A549 (cell line): ENCODE data around the gene BIRC7. TPM values are rescaled to one million over a fixed set of nuclear protein-coding genes. Genes with fewer than 3 reads are reported as not detected.

Source experiments
- CEBPB ChIP-seq, 2 experiments: fragments of >200 bp in 1 of 2; sonication (Bioruptor Twin) in 1 of 2; formaldehyde crosslinking in 1 of 2; IDR thresholded peaks; 2 replicates each; pipeline ENCODE4 v1.6.1; 2012 to 2016
- CHD2 ChIP-seq: fragments of 150-350 bp; IDR thresholded peaks from 2 replicates; pipeline ENCODE4 v1.6.1; 2014; ENCODE audit warnings: low read length; ENCODE audit not compliant: partially characterized antibody
- CHD4 ChIP-seq: fragments of 200-600 bp; sonication (generic); IDR thresholded peaks from 2 replicates; pipeline ENCODE4 v1.6.1; 2016; ENCODE audit warnings: antibody characterized with exemption, mild to moderate bottlenecking, borderline replicate concordance
- E2F6 ChIP-seq: IDR thresholded peaks from 2 replicates; pipeline ENCODE4 v1.6.1; 2012; ENCODE audit warnings: low read depth, borderline replicate concordance
- EHF ChIP-seq: fragments of 250-450 bp; sonication (Bioruptor Pico); IDR thresholded peaks from 2 replicates; pipeline ENCODE4 v1.5.0; 2020; ENCODE audit warnings: mild to moderate bottlenecking
- EHMT2 ChIP-seq: fragments of 200-600 bp; sonication (generic); IDR thresholded peaks from 2 replicates; pipeline ENCODE4 v1.6.1; 2016; ENCODE audit warnings: antibody characterized with exemption, low read depth, mild to moderate bottlenecking, moderate library complexity
- ELK1 ChIP-seq: fragments of 150-350 bp; IDR thresholded peaks from 2 replicates; pipeline ENCODE4 v1.6.1; 2014; ENCODE audit warnings: low read depth, mild to moderate bottlenecking, low read length
- ESRRA ChIP-seq: fragments of 150-350 bp; IDR thresholded peaks from 2 replicates; pipeline ENCODE4 v1.6.1; 2014; ENCODE audit warnings: mild to moderate bottlenecking, low read length, borderline replicate concordance
- FOXS1 ChIP-seq: fragments of 250-450 bp; sonication (Bioruptor Pico); IDR thresholded peaks from 2 replicates; pipeline ENCODE4 v1.5.0; 2020; ENCODE audit warnings: mild to moderate bottlenecking, moderate library complexity
- HDAC2 ChIP-seq: fragments of 200-600 bp; sonication (generic); IDR thresholded peaks from 2 replicates; pipeline ENCODE4 v1.6.1; 2016
- HEYL ChIP-seq: fragments of 250-450 bp; sonication (Bioruptor Pico); IDR thresholded peaks from 2 replicates; pipeline ENCODE4 v1.8.0; 2021; ENCODE audit warnings: mild to moderate bottlenecking, moderate library complexity
- HOXB13 ChIP-seq: fragments of 250-450 bp; sonication (Bioruptor Pico); IDR thresholded peaks from 2 replicates; pipeline ENCODE4 v1.5.0; 2020; ENCODE audit warnings: low read depth, mild to moderate bottlenecking, moderate library complexity
- HOXB5 ChIP-seq: fragments of 250-450 bp; sonication (Bioruptor Pico); IDR thresholded peaks from 2 replicates; pipeline ENCODE4 v1.5.0; 2020; ENCODE audit warnings: mild to moderate bottlenecking, moderate library complexity
- JUNB ChIP-seq: fragments of >200 bp; sonication (Bioruptor Twin); formaldehyde crosslinking; IDR thresholded peaks from 2 replicates; pipeline ENCODE4 v1.6.1; 2016
- KDM1A ChIP-seq: fragments of 200-600 bp; sonication (generic); IDR thresholded peaks from 2 replicates; pipeline ENCODE4 v1.6.1; 2016; ENCODE audit warnings: low read depth, mild to moderate bottlenecking
- KDM5A ChIP-seq: fragments of 200-600 bp; sonication (generic); IDR thresholded peaks from 2 replicates; pipeline ENCODE4 v1.6.1; 2016; ENCODE audit warnings: antibody characterized with exemption, mild to moderate bottlenecking
- MAZ ChIP-seq: fragments of 150-350 bp; IDR thresholded peaks from 2 replicates; pipeline ENCODE4 v1.6.1; 2014; ENCODE audit warnings: antibody characterized with exemption, low read depth, low read length, borderline replicate concordance
- MYC ChIP-seq: IDR thresholded peaks from 2 replicates; pipeline ENCODE4 v1.6.1; 2012; ENCODE audit warnings: mild to moderate bottlenecking, inconsistent platforms, low read length, improper control_type of control experiment, borderline replicate concordance
- NPAS2 ChIP-seq: fragments of 250-450 bp; sonication (Bioruptor Pico); IDR thresholded peaks from 2 replicates; pipeline ENCODE4 v1.8.0; 2022; ENCODE audit warnings: mild to moderate bottlenecking, moderate library complexity, borderline replicate concordance
- NR3C1 ChIP-seq: fragments of >200 bp; sonication (Bioruptor Twin); formaldehyde crosslinking; IDR thresholded peaks from 3 replicates; pipeline ENCODE4 v1.6.1; 2017
- PHF8 ChIP-seq: fragments of 200-600 bp; sonication (generic); IDR thresholded peaks from 2 replicates; pipeline ENCODE4 v1.6.1; 2016; ENCODE audit warnings: low read depth, mild to moderate bottlenecking, antibody characterized with exemption, moderate library complexity, borderline replicate concordance
- POLR2AphosphoS2 ChIP-seq: conservative IDR thresholded peaks from 2 replicates; pipeline ENCODE4 v1.6.1; 2012; ENCODE audit warnings: low read length, improper control_type of control experiment, inconsistent platforms
- RAD21 ChIP-seq, 2 experiments: fragments of >200 bp in 1 of 2; sonication (Bioruptor Twin) in 1 of 2; formaldehyde crosslinking in 1 of 2; IDR thresholded peaks in 1 of 2; conservative IDR thresholded peaks in 1 of 2; 2 replicates in 1 of 2; 3 replicates in 1 of 2; pipeline ENCODE4 v1.6.1; 2012 to 2018; ENCODE audit warnings: inconsistent platforms in 1 of 2
- REST ChIP-seq: fragments of 200-600 bp; sonication (generic); IDR thresholded peaks from 2 replicates; pipeline ENCODE4 v1.6.1; 2016; ENCODE audit warnings: antibody characterized with exemption, mild to moderate bottlenecking, moderate library complexity
- RFX5 ChIP-seq: fragments of 450-650 bp; IDR thresholded peaks from 2 replicates; pipeline ENCODE4 v1.7.1; 2014; ENCODE audit warnings: antibody characterized with exemption, mild to moderate bottlenecking, moderate library complexity
- SMC3 ChIP-seq: fragments of >200 bp; sonication (Bioruptor Twin); formaldehyde crosslinking; IDR thresholded peaks from 3 replicates; pipeline ENCODE4 v1.6.1; 2018; ENCODE audit warnings: inconsistent platforms
- TP53 ChIP-seq: fragments of 250-450 bp; sonication (Bioruptor Pico); IDR thresholded peaks from 2 replicates; pipeline ENCODE4 v1.5.0; 2021; ENCODE audit warnings: mild to moderate bottlenecking, moderate library complexity
- ZC3H11A ChIP-seq: fragments of 450-650 bp; IDR thresholded peaks from 2 replicates; pipeline ENCODE4 v1.6.1; 2014; ENCODE audit warnings: antibody characterized with exemption, mild to moderate bottlenecking
- ZNF302 ChIP-seq: fragments of 250-450 bp; sonication (Bioruptor Pico); IDR thresholded peaks from 2 replicates; pipeline ENCODE4 v1.9.0; 2021; ENCODE audit warnings: inconsistent platforms, mild to moderate bottlenecking, moderate library complexity
- ZSCAN20 ChIP-seq: fragments of 250-450 bp; sonication (Bioruptor Pico); IDR thresholded peaks from 2 replicates; pipeline ENCODE4 v1.8.0; 2022; ENCODE audit warnings: mild to moderate bottlenecking, moderate library complexity
- polyA plus RNA-seq, 4 experiments: library from polyadenylated mRNA; depleted of rRNA in 3 of 4; stranded (reverse); fragments of >200 nt; fragmentation: RNase III in 1 of 4; extraction: RNeasy Plus Mini Kit Qiagen cat#74134 plus additional on column Dnase treatment in 1 of 4; gene quantifications; 2 replicates in 3 of 4; 3 replicates in 1 of 4; pipeline ENCODE4 v1.2.3, GENCODE V29; 2011 to 2017
- TF ChIP-seq, protein P1 (sequence below): fragments of >200 bp; sonication (Bioruptor Twin); formaldehyde crosslinking; IDR thresholded peaks from 2 replicates; pipeline ENCODE4 v1.6.1; 2016
- TF ChIP-seq, protein P2 (sequence below): fragments of >200 bp; sonication (Bioruptor Twin); formaldehyde crosslinking; IDR thresholded peaks from 3 replicates; pipeline ENCODE4 v1.6.1; 2016
- TF ChIP-seq, protein P3 (sequence below): fragments of >200 bp; sonication (Bioruptor Twin); formaldehyde crosslinking; IDR thresholded peaks from 3 replicates; pipeline ENCODE4 v1.5.1; 2016

Gene BIRC7
- polyA plus RNA-seq, 2 of the 4 experiments (the other 2 are of a cell fraction), result 0.63 to 4.9 TPM

DNA sequence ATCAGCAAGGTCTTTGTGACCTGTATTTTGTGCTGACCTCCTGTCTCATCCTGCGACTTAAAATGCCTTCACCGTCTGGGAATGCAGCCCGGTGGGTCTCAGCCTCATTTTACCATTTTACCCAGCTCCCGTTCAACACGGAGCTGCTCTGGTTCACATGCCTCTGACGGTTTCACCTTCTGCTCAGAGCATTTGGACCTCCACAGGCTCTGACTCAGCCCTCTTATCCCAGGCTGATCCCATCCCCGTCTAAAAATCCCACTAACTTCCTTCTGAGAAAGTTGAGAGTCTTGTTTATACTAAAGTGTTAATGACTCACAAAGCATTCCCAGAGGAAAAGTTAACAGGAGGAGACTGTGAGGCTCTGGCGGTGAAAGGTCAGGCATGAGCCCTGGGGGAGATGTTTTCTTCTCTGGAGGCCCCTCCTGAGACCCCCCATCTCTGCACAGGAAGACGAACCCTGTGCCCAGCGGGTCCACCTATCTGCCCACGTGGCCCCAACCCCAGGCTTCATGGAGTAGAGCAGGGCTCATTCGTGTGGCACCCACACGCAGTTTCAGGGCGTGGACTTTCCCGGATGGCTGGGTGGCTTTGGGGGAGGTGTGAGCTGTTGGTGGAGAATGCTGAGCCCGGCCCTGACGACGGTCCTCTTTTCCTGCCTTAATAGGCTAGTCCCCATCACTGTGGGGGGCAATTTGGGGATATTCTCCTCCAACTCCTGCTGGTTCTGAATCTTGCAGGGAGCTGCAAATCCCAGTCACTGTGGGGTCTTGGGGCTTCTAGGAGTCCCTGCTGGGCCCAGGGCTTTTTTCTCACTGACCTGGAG, 3.3 kb upstream of the BIRC7 start (continued):
- TF ChIP-seq REST (no peak), ESRRA (no peak; the same call in 1 of the 2 replicates), CEBPB (IDR thresholded peaks at IDR 0.05) (peak in 1 of 2 experiments; percentile 43; a peak in 2 of 4 replicates), ZNF302 (peak; percentile 83), EHMT2 (no peak), TP53 (CRISPR knock-in tag) (0 out of 2 replicates have a peak, but pooled peaks have one; percentile 60), PHF8 (no peak), KDM5A (no peak), HOXB13 (CRISPR knock-in tag) (no peak; the same call in none of the 2 replicates), EHF (CRISPR knock-in tag) (0 out of 2 replicates have a peak, but pooled peaks have one; percentile 9), POLR2AphosphoS2 (no peak), KDM1A (no peak), ZC3H11A (no peak), RAD21 (conservative IDR thresholded peaks at IDR 0.05 in 1 of 2, IDR thresholded peaks at IDR 0.05 in 1 of 2) (peak; percentile 7 to 32; a peak in 2 of 5 replicates), HEYL (peak; percentile 27; the same call in 1 of the 2 replicates), CHD4 (no peak), NPAS2 (CRISPR knock-in tag) (no peak), CHD2 (no peak), NR3C1 (no peak), ZSCAN20 (CRISPR knock-in tag) (no peak), E2F6 (no peak; the same call in 1 of the 2 replicates), FOXS1 (CRISPR knock-in tag) (peak; percentile 81; the same call in 1 of the 2 replicates), HDAC2 (no peak), ELK1 (no peak), MYC (no peak), RFX5 (no peak), HOXB5 (CRISPR knock-in tag) (no peak; the same call in 1 of the 2 replicates), JUNB (peak; percentile 96), MAZ (no peak), SMC3 (peak; percentile 32; the same call in 2 of the 3 replicates)
- TF ChIP-seq, protein P1, sequence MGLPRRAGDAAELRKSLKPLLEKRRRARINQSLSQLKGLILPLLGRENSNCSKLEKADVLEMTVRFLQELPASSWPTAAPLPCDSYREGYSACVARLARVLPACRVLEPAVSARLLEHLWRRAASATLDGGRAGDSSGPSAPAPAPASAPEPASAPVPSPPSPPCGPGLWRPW, result 0 out of 2 replicates have a peak, but pooled peaks have one; percentile 32
- TF ChIP-seq, protein P2, sequence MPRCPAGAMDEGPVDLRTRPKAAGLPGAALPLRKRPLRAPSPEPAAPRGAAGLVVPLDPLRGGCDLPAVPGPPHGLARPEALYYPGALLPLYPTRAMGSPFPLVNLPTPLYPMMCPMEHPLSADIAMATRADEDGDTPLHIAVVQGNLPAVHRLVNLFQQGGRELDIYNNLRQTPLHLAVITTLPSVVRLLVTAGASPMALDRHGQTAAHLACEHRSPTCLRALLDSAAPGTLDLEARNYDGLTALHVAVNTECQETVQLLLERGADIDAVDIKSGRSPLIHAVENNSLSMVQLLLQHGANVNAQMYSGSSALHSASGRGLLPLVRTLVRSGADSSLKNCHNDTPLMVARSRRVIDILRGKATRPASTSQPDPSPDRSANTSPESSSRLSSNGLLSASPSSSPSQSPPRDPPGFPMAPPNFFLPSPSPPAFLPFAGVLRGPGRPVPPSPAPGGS, result peak; percentile 61; the same call in 1 of the 3 replicates
- TF ChIP-seq, protein P3, sequence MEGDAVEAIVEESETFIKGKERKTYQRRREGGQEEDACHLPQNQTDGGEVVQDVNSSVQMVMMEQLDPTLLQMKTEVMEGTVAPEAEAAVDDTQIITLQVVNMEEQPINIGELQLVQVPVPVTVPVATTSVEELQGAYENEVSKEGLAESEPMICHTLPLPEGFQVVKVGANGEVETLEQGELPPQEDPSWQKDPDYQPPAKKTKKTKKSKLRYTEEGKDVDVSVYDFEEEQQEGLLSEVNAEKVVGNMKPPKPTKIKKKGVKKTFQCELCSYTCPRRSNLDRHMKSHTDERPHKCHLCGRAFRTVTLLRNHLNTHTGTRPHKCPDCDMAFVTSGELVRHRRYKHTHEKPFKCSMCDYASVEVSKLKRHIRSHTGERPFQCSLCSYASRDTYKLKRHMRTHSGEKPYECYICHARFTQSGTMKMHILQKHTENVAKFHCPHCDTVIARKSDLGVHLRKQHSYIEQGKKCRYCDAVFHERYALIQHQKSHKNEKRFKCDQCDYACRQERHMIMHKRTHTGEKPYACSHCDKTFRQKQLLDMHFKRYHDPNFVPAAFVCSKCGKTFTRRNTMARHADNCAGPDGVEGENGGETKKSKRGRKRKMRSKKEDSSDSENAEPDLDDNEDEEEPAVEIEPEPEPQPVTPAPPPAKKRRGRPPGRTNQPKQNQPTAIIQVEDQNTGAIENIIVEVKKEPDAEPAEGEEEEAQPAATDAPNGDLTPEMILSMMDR, result no peak
